Fibroblast of lung (primary cell): ENCODE data around the gene PJA1.

Source experiments
- EZH2 ChIP-seq: IDR thresholded peaks from 2 replicates; pipeline ENCODE4 v1.5.1; 2012; ENCODE audit warnings: low read length, control low read depth, mild to moderate bottlenecking; ENCODE audit errors: missing control alignments
- TF ChIP-seq, protein P1 (sequence below), 2 donors: IDR thresholded peaks in 1 of 2; conservative IDR thresholded peaks in 1 of 2; 1 replicate in 1 of 2; 2 replicates in 1 of 2; pipeline ENCODE4 v1.5.1; 2011 to 2012; ENCODE audit warnings: low read length in 2 of 2, control low read depth in 1 of 2, inconsistent platforms in 1 of 2, low read depth in 1 of 2, mild to moderate bottlenecking in 1 of 2

- TF ChIP-seq, protein P1, sequence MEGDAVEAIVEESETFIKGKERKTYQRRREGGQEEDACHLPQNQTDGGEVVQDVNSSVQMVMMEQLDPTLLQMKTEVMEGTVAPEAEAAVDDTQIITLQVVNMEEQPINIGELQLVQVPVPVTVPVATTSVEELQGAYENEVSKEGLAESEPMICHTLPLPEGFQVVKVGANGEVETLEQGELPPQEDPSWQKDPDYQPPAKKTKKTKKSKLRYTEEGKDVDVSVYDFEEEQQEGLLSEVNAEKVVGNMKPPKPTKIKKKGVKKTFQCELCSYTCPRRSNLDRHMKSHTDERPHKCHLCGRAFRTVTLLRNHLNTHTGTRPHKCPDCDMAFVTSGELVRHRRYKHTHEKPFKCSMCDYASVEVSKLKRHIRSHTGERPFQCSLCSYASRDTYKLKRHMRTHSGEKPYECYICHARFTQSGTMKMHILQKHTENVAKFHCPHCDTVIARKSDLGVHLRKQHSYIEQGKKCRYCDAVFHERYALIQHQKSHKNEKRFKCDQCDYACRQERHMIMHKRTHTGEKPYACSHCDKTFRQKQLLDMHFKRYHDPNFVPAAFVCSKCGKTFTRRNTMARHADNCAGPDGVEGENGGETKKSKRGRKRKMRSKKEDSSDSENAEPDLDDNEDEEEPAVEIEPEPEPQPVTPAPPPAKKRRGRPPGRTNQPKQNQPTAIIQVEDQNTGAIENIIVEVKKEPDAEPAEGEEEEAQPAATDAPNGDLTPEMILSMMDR (conservative IDR thresholded peaks at IDR 0.05 in 1 of 2, IDR thresholded peaks at IDR 0.05 in 1 of 2; ENCODE audit: low read depth in 1 of 2, low read length in 2 of 2): no peak
- TF ChIP-seq EZH2: no peak
Observed at GRCh38 chrX:69178592-69178991, 13.3 kb upstream of the PJA1 start.
